Retinal pigment epithelial cell (primary cell): ENCODE data around the gene PARD6B.
A peak's percentile ranks its signal among the peaks of the same experiment; 100 is the strongest.

Experiments used
- DNase-seq: peaks from one replicate; pipeline ENCODE4 v3.0.0-alpha.2; 2010; ENCODE audit warnings: low read depth
- H3K4me3 ChIP-seq: 2 replicates; pipeline ENCODE4 v1.5.1; 2011; ENCODE audit warnings: mild to moderate bottlenecking, low read length, control low read depth, moderate library complexity
- CTCF ChIP-seq: conservative IDR thresholded peaks from 2 replicates; pipeline ENCODE4 v1.5.1; 2011; ENCODE audit warnings: low read depth, low read length, control low read depth, inconsistent platforms

The PARD6B gene

GRCh38 chr20:50721881-50722281 is 9.5 kb upstream of the PARD6B start:
- no peak overlapping the region for H3K4me3 ChIP-seq
- TF ChIP-seq CTCF: no peak
- DNase-seq: no peak

- H3K4me3 ChIP-seq: no peak overlapping the region
- no peak for TF ChIP-seq CTCF
- DNase-seq: no peak
Measured at GRCh38 chr20:50722424-50723155, 8.8 kb upstream of the PARD6B start.

- no peak overlapping the region for H3K4me3 ChIP-seq
- DNase-seq: no peak
- no peak for TF ChIP-seq CTCF
Measured at GRCh38 chr20:50723672-50724071, 7.7 kb upstream of the PARD6B start.

- no peak for DNase-seq
- no peak for TF ChIP-seq CTCF
- peak overlapping the region; percentile 8 for H3K4me3 ChIP-seq
Measured at GRCh38 chr20:50724112-50724725, 7.2 kb upstream of the PARD6B start.

- DNase-seq: peak; percentile 99
- TF ChIP-seq CTCF: no peak
- H3K4me3 ChIP-seq: peak overlapping the region; percentile 8
Measured at GRCh38 chr20:50724851-50725723, 6.3 kb upstream of the PARD6B start.

GRCh38 chr20:50725724-50726005 is 5.7 kb upstream of the PARD6B start:
- H3K4me3 ChIP-seq: no peak overlapping the region
- no peak for DNase-seq
- TF ChIP-seq CTCF: no peak
